HUES48 (cell line): ENCODE results near the gene SKAP1.
A peak's percentile ranks its signal among the peaks of the same experiment; 100 is the strongest.
"Not testable (repeated sequence)": the region's sequence is repeated elsewhere in the genome, so short reads cannot be mapped to it uniquely, and the experiment has no call there.

ENCODE experiments used
- H3K27ac ChIP-seq: one replicate; pipeline ENCODE4 v1.7.0; 2013; ENCODE audit warnings: low read depth, low read length, inconsistent platforms
- H3K27me3 ChIP-seq: 2 replicates; pipeline ENCODE4 v1.6.1; 2013; ENCODE audit warnings: mild to moderate bottlenecking, low read length; ENCODE audit not compliant: control insufficient read depth, insufficient read depth
- H3K36me3 ChIP-seq: 2 replicates; pipeline ENCODE4 v1.6.1; 2013; ENCODE audit warnings: low read length; ENCODE audit not compliant: control insufficient read depth, insufficient read depth
- H3K4me1 ChIP-seq: 2 replicates; pipeline ENCODE4 v1.6.1; 2013; ENCODE audit warnings: mild to moderate bottlenecking, low read length; ENCODE audit not compliant: control insufficient read depth, insufficient read depth
- H3K4me3 ChIP-seq: 2 replicates; pipeline ENCODE4 v1.5.1; 2013; ENCODE audit warnings: mild to moderate bottlenecking, low read depth, low read length
- H3K9ac ChIP-seq: 2 replicates; pipeline ENCODE4 v1.6.1; 2013; ENCODE audit warnings: mild to moderate bottlenecking, low read depth, low read length, moderate library complexity
- H3K9me3 ChIP-seq: 2 replicates; pipeline ENCODE4 v1.6.1; 2013; ENCODE audit warnings: low read length; ENCODE audit not compliant: control insufficient read depth, insufficient read depth

SKAP1 gene

DNA sequence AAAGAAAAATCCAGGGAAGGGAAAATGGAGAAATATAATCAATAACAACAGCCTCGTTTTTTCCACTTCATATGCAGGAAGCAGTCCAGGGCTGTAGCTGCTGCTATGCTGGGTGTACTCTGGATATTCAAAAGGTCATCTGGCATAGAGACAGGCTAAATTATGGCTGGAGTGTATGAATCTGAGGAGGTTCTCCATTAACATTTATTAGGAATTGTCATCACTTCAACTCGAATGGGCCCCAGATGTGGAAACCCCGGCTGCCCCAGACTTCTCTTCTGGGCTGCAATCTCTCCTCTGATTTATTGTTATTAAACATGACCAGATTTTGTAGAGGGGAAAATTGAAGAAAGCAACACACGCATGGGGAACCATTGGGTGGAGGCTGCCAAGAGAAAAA lies 33.5 kb upstream of the SKAP1 start:
- no peak overlapping the region for H3K4me3 ChIP-seq
- no peaks in the 10 kb centered on the region for H3K4me1 ChIP-seq
- no peaks in the 10 kb centered on the region for H3K9me3 ChIP-seq
- H3K9ac ChIP-seq = no peak overlapping the region
- no peak overlapping the region for H3K27ac ChIP-seq
- peaks cover 11% of the 10 kb centered on the region; the same call in 1 of the 2 replicates for H3K27me3 ChIP-seq
- no peaks in the 10 kb centered on the region for H3K36me3 ChIP-seq

DNA sequence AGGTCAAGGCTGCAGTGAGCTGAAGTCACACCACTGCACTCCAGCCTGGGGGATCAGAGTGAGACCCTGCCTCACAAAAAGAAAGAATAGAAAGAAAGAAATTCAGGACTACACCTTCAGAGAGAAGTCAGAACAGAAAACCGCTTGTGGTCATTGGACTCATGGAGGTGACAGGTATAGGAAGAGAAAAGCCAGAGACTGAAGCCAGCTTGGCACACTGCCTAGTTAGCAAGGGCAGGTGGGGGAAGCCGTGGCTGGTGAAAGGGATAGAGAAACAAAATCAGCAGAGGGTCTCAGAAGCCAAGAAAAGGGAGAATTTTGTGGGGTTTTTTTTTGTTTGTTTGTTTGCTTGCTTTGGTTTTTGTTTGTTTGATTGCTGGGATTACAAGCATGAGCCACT lies 32.9 kb upstream of the SKAP1 start:
- peaks cover 11% of the 10 kb centered on the region; the same call in 1 of the 2 replicates for H3K27me3 ChIP-seq

DNA sequence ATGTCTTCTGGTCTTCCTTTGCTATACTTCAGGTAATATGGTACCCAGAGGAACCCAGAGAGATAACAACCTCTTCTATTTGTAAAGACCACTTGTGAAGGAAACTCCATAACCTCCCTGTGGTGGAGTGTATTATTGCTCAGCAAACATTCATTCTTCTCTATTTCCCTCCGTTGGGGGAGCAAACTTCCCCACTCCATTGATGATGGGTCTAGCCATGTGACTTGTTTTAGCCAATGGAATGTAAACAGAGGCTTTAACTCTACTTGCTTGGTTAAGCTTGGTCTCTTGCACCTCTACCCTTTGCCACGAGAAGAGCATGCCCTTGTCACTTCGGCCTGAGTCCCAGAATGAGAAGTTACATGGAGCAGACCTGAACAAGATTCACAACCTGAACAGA lies 30.0 kb upstream of the SKAP1 start:
- H3K4me3 ChIP-seq = no peak overlapping the region
- no peaks in the 10 kb centered on the region for H3K9me3 ChIP-seq
- H3K36me3 ChIP-seq = no peaks in the 10 kb centered on the region
- H3K4me1 ChIP-seq = peaks cover 14% of the 10 kb centered on the region
- H3K27ac ChIP-seq = no peak overlapping the region
- H3K27me3 ChIP-seq = peaks cover 32% of the 10 kb centered on the region
- H3K9ac ChIP-seq = no peak overlapping the region

More for the DNA sequence above, 32.9 kb upstream of the SKAP1 start:
- Histone ChIP-seq H3K36me3 (no peaks in the 10 kb centered on the region), H3K4me3 (no peak overlapping the region), H3K9me3 (no peaks in the 10 kb centered on the region), H3K4me1 (no peaks in the 10 kb centered on the region), H3K9ac (no peak overlapping the region), H3K27ac (no peak overlapping the region)

DNA sequence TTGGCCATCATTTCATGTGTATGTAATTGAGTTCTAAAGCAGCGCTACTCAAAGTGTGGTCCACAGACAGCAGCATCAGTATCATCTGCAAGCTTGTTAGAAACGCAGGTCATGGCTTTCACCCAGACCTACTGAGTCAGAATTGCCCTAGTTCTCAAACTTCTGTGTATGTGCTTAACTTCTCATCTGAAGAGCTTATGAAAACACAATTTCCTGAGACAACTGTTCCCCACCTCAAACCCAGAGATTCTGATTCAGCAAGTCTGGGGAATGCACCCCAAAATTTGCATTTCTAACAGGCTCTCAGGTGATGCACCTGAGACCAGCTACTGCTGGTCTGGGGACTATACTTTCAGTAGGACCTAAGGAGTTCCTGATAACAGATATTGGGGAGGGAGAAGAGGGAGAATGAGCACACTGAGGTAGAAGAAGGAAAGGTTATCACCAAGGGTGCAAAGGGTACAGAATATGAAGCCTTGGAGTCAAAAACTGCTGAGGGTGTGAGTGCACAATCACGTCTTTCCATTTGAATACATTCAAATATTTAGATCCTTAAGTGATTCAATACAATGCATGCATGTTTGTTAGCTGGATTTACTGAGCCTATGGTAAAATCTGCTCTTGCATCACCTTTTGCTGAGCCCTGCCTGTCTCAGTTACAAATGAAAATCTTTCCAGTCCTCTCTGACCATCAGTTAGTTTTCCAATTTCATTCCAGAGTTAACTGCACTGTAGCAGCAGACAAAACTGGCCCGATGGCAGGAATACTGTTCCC lies 29.2 kb upstream of the SKAP1 start:
- H3K36me3 ChIP-seq = no peaks in the 10 kb centered on the region
- H3K4me1 ChIP-seq = peaks cover 14% of the 10 kb centered on the region
- H3K4me3 ChIP-seq = no peak overlapping the region
- H3K9ac ChIP-seq = no peak overlapping the region
- H3K27ac ChIP-seq = no peak overlapping the region
- peaks cover 39% of the 10 kb centered on the region for H3K27me3 ChIP-seq
- no peaks in the 10 kb centered on the region for H3K9me3 ChIP-seq

DNA sequence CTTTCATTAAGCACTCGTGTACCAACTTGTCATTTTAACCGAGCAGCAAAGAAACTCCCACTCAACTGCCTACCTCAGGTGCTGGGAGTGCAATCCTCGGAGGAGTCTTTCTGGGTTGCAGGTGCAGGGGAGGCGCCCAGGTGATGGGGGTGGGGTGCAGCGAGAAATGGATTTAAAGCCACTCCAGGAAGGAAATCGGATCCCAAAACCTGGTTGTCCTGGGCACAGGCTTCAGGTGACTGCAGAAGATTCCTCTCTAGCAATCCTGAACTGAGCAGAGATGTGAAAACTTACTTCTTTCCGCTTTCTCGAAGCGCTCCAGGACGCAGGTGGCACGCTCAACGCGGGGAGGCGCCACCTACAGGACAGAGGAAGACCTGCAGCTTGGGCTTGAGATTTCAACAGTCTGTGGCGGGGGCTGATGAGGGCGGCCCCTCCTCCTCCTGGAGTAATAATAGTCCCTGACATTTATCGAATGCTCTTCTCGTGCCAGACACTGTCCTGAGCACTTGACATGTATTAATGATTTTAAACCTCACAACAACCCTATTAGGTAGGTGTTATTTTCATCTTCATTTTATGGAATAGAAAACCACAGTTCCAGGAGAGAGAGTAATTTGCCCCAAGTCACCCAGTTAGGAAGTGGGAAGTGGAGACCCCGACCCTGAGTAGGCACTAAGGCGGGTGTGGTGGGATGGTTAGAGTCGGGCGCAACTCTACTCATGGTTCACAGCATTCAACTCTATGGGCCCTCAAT lies 27.2 kb upstream of the SKAP1 start:
- H3K27ac ChIP-seq = no peak overlapping the region
- peaks cover 14% of the 10 kb centered on the region for H3K4me1 ChIP-seq
- H3K27me3 ChIP-seq = peaks cover 32% of the 10 kb centered on the region
- H3K36me3 ChIP-seq = no peaks in the 10 kb centered on the region
- no peaks in the 10 kb centered on the region for H3K9me3 ChIP-seq
- H3K4me3 ChIP-seq = peak overlapping the region; percentile 50
- H3K9ac ChIP-seq = no peak overlapping the region

DNA sequence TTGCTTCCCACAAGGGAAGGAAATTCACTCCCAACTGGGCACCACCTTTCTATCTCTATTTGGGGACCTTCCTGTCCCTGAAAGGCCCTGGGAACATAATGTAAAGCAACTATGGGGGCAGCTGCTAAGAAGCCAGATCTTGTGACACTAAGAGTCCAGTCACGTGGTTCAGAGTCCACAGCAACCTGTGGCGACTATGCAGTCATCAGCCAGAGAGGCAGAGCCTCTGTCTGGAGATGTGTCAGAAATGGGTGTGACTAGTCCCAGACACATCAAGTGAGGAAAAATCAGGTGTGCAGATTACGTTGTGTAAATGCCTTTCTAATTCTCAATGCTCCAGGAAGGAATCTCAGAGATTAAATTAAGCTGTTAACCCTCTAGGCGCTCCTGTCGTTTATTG lies 26.6 kb upstream of the SKAP1 start:
- H3K9ac ChIP-seq = no peak overlapping the region
- H3K4me3 ChIP-seq = peak overlapping the region; percentile 50
- H3K9me3 ChIP-seq = no peaks in the 10 kb centered on the region
- no peak overlapping the region for H3K27ac ChIP-seq
- H3K36me3 ChIP-seq = no peaks in the 10 kb centered on the region
- peaks cover 32% of the 10 kb centered on the region for H3K27me3 ChIP-seq
- H3K4me1 ChIP-seq = peaks cover 14% of the 10 kb centered on the region

DNA sequence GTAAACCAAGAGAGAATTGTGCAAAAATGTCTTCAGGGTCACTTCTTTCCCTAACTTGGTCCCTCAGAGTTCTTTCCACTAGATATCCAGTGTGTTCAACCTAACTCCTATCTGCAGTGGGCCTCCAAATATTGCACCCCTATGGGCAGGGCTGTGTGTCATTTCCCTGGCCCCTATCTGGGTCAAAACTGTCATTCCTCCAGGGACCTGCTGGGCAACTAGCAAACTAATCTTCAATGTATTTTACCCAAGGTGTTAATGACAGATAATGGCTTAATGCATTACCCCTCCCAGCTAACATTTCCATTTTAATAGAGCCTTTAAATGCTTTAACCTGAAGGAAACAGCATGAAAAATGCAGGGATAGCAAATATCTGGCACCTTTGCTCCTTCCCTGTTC lies 25.8 kb upstream of the SKAP1 start:
- H3K4me1 ChIP-seq = peaks cover 14% of the 10 kb centered on the region

DNA sequence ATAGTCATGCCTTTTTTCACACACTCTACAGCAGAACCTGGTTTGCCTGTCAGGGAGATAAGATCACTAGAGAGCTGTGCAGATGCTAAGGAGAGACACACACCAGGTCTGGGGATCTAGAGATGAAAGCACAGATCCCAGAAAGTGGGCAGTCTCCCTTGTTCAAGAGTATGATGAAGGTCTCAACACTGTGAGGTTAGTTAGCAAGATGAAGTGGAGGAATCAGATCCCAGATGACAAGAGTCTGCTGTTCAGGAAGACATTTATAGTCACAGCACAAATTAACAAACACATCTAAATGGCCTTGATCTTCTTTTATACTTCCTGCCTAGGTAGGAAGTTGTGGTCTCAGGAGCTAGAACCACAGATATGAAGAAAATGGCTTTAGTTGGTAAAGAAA lies 23.4 kb upstream of the SKAP1 start:
- peaks cover 14% of the 10 kb centered on the region for H3K4me1 ChIP-seq
- no peak overlapping the region for H3K27ac ChIP-seq
- H3K9me3 ChIP-seq = no peaks in the 10 kb centered on the region
- peaks cover 28% of the 10 kb centered on the region for H3K27me3 ChIP-seq
- H3K9ac ChIP-seq = no peak overlapping the region
- H3K36me3 ChIP-seq = no peaks in the 10 kb centered on the region
- H3K4me3 ChIP-seq = no peak overlapping the region

More for the DNA sequence above, 25.8 kb upstream of the SKAP1 start:
- Histone ChIP-seq H3K27me3 (peaks cover 32% of the 10 kb centered on the region), H3K9ac (no peak overlapping the region), H3K9me3 (no peaks in the 10 kb centered on the region), H3K4me3 (no peak overlapping the region), H3K27ac (no peak overlapping the region), H3K36me3 (no peaks in the 10 kb centered on the region)

DNA sequence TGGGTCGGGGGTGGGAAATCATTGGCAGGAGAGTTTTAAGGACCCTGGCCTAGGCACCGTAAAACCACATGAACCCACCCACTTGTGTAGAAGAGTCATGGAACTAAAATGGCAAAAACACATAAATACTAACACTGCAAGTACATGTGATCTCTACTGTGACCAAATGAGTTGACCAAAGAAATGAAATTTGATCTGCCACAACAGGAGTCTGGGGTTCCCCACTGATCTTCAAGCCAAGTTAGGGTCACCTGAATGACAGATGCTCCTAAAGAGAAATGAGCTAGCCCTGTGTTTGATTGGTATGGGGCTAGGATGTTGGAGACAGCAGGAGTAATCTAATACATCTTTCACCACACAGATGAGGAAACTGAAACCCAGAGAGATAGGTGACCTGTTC lies 21.5 kb upstream of the SKAP1 start:
- no peaks in the 10 kb centered on the region for H3K36me3 ChIP-seq
- peaks cover 9% of the 10 kb centered on the region for H3K4me1 ChIP-seq
- no peaks in the 10 kb centered on the region for H3K9me3 ChIP-seq
- H3K27ac ChIP-seq = no peak overlapping the region
- H3K27me3 ChIP-seq = peaks cover 21% of the 10 kb centered on the region
- H3K4me3 ChIP-seq = no peak overlapping the region
- H3K9ac ChIP-seq = no peak overlapping the region

DNA sequence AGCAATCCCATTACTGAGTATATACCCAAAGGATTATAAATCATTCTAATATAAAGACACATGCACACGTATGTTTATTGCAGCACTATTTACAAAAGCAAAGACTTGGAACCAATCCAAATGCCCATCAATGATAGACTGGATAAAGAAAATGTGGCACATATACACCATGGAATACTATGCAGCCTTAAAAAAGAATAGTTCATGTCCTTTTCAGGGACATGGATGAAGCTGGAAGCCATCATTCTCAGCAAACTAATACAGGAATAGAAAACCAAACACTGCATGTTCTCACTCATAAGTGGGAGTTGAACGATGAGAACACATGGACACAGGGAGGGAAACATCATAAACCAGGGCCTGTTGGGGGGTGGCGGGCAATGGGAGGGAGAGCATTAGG lies 19.3 kb upstream of the SKAP1 start:
- not testable (repeated sequence) for H3K27me3 ChIP-seq, H3K4me3 ChIP-seq, H3K9ac ChIP-seq, H3K27ac ChIP-seq, H3K4me1 ChIP-seq, H3K36me3 ChIP-seq, H3K9me3 ChIP-seq

DNA sequence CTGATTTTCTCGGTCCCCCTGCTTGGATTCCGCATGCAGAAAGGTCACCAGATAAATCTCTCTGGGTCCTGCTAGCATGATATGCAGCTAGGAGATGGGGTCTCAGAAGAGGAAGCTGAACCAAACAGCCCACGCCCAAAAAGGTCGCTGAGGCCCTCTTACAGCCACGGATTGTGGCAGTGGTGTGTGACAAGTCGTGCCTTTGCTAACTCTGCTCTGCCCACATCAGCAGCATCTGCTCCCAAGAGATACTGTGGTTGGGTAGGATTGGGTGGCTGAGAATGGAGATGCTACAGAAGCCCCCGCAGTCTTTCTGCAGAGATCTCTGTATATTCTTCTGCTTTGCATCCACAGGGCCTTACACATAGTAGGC lies 15.2 kb upstream of the SKAP1 start:
- H3K9ac ChIP-seq = no peak overlapping the region

More for the DNA sequence above, 15.2 kb upstream of the SKAP1 start:
- no peak overlapping the region for H3K27ac ChIP-seq
- no peaks in the 10 kb centered on the region for H3K9me3 ChIP-seq
- no peaks in the 10 kb centered on the region for H3K4me1 ChIP-seq
- H3K4me3 ChIP-seq = no peak overlapping the region
- H3K36me3 ChIP-seq = no peaks in the 10 kb centered on the region
- H3K27me3 ChIP-seq = no peaks in the 10 kb centered on the region
